Muscle of arm (tissue), 12 donors: ENCODE measurements around the gene ARHGEF28. TPM values are rescaled to one million over a fixed set of nuclear protein-coding genes. Genes with fewer than 3 reads are reported as not detected.

Experiments used
- polyA plus RNA-seq, 12 donors: library from polyadenylated mRNA; unstranded; fragments of 120-200 nt; gene quantifications; one replicate each; pipeline ENCODE4 v1.2.1, GENCODE V29; 2013; ENCODE audit not compliant: insufficient read length in 12 of 12

ARHGEF28 gene
- polyA plus RNA-seq, 12 donors: 2.0 to 13.4 (median 4.1) TPM; not detected in 1

Other genes starting within 250 kb of the ARHGEF28 start
- 1 to 10 TPM in 2 of 12 donors, under 1 TPM in 8, not detected in 2; 0.43 to 4.7 (median 0.67) TPM for gene FOXD1, start 177.4 kb upstream of the ARHGEF28 start, polyA plus RNA-seq
- 1,000 to 10,000 TPM in 11 of 12 donors, not detected in 1; 1,046 to 1,477 (median 1,324) TPM for gene BTF3, start 127.8 kb upstream of the ARHGEF28 start, polyA plus RNA-seq
- gene ANKRA2, start 60.6 kb upstream of the ARHGEF28 start, polyA plus RNA-seq: 10 to 100 TPM in 11 of 12 donors, not detected in 1; 19.9 to 50.7 (median 35.4) TPM
- gene UTP15, start 60.5 kb upstream of the ARHGEF28 start, polyA plus RNA-seq: 10 to 100 TPM in 9 of 12 donors, 1 to 10 TPM in 2, not detected in 1; 8.5 to 19.9 (median 12.7) TPM